Measurements from ENCODE around the gene THOC5.

The THOC5 gene

DNA sequence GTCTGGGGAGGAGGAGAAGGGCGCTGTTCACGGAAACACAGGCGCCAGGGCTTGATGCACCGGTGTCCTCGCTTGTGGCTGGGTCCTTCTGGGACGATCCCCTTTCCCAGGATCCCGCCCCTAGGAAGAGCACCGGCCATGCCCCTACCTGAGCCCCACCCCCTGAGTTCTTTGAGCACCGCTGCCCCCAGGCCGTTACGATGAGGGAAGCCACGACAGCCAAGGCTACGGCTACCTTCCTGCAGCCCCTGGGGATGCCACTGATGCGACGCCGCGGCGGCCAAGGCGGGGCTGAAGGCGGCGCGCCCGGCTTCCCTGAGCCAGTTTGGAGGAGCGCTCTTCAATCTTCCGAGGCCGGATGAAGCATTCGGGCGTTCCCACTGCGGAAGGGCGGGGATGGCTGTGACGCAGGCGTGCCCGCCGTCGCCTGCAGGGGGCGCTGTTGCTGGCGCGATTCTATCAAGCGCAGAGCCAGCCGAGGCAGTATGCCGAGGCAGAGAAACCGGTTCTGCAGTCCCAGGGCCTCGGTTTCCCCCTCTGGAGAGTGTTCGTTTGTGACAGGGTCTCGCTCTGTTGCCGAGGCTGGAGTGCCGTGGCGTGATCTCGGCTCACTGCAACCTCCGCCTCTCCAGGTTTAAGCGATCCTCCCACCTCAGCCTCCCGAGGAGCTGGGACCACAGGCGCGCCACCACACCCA is 83.2 kb downstream of the THOC5 start:
- peak; percentile 22 for DNase-seq (ENCODE audit: low read depth)
- H3K4me3 ChIP-seq (ENCODE audit: low read length): peak overlapping the region; percentile 26
- TF ChIP-seq, protein P1, sequence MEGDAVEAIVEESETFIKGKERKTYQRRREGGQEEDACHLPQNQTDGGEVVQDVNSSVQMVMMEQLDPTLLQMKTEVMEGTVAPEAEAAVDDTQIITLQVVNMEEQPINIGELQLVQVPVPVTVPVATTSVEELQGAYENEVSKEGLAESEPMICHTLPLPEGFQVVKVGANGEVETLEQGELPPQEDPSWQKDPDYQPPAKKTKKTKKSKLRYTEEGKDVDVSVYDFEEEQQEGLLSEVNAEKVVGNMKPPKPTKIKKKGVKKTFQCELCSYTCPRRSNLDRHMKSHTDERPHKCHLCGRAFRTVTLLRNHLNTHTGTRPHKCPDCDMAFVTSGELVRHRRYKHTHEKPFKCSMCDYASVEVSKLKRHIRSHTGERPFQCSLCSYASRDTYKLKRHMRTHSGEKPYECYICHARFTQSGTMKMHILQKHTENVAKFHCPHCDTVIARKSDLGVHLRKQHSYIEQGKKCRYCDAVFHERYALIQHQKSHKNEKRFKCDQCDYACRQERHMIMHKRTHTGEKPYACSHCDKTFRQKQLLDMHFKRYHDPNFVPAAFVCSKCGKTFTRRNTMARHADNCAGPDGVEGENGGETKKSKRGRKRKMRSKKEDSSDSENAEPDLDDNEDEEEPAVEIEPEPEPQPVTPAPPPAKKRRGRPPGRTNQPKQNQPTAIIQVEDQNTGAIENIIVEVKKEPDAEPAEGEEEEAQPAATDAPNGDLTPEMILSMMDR (conservative IDR thresholded peaks at IDR 0.05; ENCODE audit: low read length): peak; percentile 62

DNA sequence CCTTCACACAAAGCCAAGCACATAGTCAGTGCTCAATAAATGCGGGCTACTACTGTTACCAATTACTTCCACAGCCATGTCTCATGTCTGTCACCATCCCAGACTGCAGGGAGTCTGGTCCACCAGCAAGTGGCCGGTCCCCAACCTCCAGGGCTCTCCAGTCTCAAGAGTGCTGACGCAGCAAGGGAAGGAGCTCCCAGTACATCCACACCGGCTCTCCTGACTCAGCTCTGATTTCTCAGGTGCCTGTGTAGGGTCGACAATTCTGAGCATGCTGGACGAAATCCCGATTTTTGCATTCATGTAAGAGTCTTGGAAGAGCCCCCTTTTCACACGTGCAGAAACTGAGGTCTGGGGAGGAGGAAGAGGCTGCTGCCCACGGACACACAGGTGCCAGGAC is 83.8 kb downstream of the THOC5 start:
- H3K4me3 ChIP-seq (ENCODE audit: low read length): no peak overlapping the region
- TF ChIP-seq, protein P1 (conservative IDR thresholded peaks at IDR 0.05; ENCODE audit: low read length): no peak
- no peak for DNase-seq (ENCODE audit: low read depth)

DNA sequence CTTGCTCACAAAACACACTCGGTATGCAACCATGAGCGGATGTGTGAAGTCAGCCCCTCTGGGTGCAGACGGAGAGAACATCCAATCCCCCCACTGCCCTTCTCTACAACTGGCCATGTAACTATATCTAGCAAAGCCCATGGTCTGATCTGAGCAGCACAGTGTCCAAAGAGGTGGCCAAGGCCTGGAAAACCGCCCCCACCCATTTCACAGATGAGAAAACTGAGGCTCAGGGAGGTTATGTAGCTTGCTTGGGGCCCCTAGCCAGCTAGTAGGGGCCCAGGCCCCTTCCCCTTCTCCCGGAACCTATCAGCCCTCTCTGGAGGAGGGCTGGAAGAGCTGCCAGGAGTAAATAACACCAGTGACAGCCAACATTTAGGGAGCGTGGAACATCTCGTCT is 89.0 kb downstream of the THOC5 start:
- no peak for DNase-seq (ENCODE audit: low read depth)
- H3K4me3 ChIP-seq (ENCODE audit: low read length): no peak overlapping the region
- TF ChIP-seq, protein P1 (conservative IDR thresholded peaks at IDR 0.05; ENCODE audit: low read length): no peak

DNA sequence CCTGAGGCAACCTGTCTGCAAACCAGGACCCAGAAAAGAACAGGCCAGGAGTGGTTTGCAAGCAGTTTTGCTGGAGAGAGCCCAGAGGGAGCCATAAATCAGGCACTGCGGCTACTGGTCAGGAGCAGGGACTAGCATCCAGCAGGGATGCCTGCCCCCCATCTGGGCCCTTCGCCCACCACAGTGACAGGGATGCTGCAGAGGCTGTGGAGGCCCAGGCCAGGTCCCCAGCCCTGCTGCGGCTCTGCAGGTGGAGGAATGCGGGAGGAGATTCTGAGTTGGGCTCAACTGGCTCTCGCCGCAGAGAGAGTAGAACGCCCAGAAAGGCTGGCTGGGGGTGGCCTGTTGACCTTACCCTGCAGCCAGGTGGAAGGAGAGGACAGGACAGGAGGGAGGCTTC is 89.9 kb downstream of the THOC5 start:
- TF ChIP-seq, protein P1 (conservative IDR thresholded peaks at IDR 0.05; ENCODE audit: low read length): no peak
- no peak for DNase-seq (ENCODE audit: low read depth)

DNA sequence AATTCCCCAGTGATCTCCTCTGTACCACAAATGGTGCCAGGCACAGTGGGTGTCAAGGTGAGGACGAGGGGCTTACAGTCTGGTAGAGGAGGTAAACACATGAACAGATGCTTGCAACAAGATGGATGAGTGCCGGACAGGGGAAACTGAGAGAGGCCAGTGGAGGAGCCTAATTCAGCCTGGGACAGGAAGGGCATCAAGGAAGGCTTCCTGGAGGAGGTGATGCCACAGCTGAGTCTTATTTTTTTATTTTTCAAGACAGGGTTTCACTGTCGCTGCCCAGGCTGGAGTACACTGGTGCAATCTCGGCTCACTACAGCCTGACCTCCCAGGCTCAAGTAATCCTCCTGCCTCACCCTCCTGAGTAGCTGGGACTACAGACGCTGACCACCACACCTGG is 92.3 kb downstream of the THOC5 start:
- H3K4me3 ChIP-seq (ENCODE audit: low read length): no peak overlapping the region
- TF ChIP-seq, protein P1 (conservative IDR thresholded peaks at IDR 0.05; ENCODE audit: low read length): no peak
- DNase-seq (ENCODE audit: low read depth): no peak

More for the DNA sequence above, 89.9 kb downstream of the THOC5 start:
- H3K4me3 ChIP-seq (ENCODE audit: low read length): no peak overlapping the region

DNA sequence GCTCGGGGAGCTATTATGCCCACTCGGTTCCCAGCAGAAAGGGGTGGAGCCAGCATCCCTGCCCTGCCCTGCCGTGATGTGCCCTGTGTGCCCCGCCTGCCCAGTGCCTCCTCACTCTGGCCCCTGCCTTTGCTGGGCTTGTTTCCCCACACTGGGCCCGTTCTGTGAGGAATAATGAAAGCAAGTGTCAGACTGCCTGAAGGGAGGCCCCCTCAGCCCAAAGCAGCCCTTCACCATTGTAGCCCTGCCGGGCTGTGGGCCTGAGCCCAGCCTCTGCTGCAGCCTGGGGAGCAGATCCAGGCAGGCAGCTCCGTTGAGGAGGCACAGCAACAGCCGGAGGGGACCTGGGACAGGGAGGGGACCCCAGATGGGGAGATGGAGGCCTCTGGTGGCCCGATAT is 93.8 kb downstream of the THOC5 start:
- H3K4me3 ChIP-seq (ENCODE audit: low read length): no peak overlapping the region
- DNase-seq (ENCODE audit: low read depth): no peak
- TF ChIP-seq, protein P1 (conservative IDR thresholded peaks at IDR 0.05; ENCODE audit: low read length): no peak

DNA sequence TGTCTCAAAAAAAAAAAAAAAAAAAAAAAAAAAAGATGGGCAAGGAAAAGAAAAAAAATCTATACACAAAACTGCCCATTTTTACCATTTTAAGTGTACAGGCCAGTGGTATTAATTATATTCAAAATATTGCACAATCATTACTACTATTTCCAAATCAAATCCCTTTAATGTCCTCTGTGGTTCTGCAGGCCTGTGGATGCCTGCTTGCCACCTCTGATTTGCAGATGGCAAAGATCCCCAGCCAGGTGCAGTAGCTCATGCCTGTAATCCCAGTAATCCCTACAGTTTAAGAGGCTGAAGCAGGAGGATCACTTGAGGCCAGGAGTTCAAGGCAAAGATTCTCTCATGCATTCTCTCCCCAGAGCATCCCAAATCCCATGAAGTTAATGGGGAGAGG is 95.0 kb downstream of the THOC5 start:
- TF ChIP-seq, protein P1 (conservative IDR thresholded peaks at IDR 0.05; ENCODE audit: low read length): no peak
- peak; percentile 29 for DNase-seq (ENCODE audit: low read depth)
- no peak overlapping the region for H3K4me3 ChIP-seq (ENCODE audit: low read length)

Data from AG10803 (cell line).